ENCODE results near the gene HHATL.

Gene HHATL

GRCh38 chr3:42706721-42707619 is 4.4 kb upstream of the HHATL start:
- no peak for DNase-seq (ENCODE audit: insufficient read length, low spot score)
- FAIRE-seq, result no peak
- TF ChIP-seq CTCF (IDR thresholded peaks at IDR 0.05; ENCODE audit: insufficient read depth, missing control alignments), result no peak

GRCh38 chr3:42705962-42706585 is 3.5 kb upstream of the HHATL start:
- FAIRE-seq, result no peak
- TF ChIP-seq CTCF (IDR thresholded peaks at IDR 0.05; ENCODE audit: insufficient read depth, missing control alignments), result no peak
- DNase-seq (ENCODE audit: insufficient read length, low spot score), result no peak

GRCh38 chr3:42705058-42705767 is 2.6 kb upstream of the HHATL start:
- no peak for TF ChIP-seq CTCF (IDR thresholded peaks at IDR 0.05; ENCODE audit: insufficient read depth, missing control alignments)
- DNase-seq (ENCODE audit: insufficient read length, low spot score) (no peak), FAIRE-seq (no peak)

- TF ChIP-seq CTCF (IDR thresholded peaks at IDR 0.05; ENCODE audit: insufficient read depth, missing control alignments), result no peak
- no peak for FAIRE-seq
Observed at GRCh38 chr3:42704136-42704841, 1.7 kb upstream of the HHATL start.

GRCh38 chr3:42703695-42704025 is 1.1 kb upstream of the HHATL start:
- FAIRE-seq, result no peak
- TF ChIP-seq CTCF (IDR thresholded peaks at IDR 0.05; ENCODE audit: insufficient read depth, missing control alignments), result no peak
- no peak for DNase-seq (ENCODE audit: insufficient read length, low spot score)

More at GRCh38 chr3:42704136-42704841, 1.7 kb upstream of the HHATL start:
- DNase-seq (ENCODE audit: insufficient read length, low spot score), result no peak

- no peak for TF ChIP-seq CTCF (IDR thresholded peaks at IDR 0.05; ENCODE audit: insufficient read depth, missing control alignments)
- DNase-seq (ENCODE audit: insufficient read length, low spot score), result no peak
- no peak for FAIRE-seq
Observed at GRCh38 chr3:42702982-42703694, 540 bp upstream of the HHATL start.

All from D721Med (cell line).